Measurements from ENCODE around the gene TC2N.
A peak's percentile ranks its signal among the peaks of the same experiment; 100 is the strongest.
"Not testable (repeated sequence)": the region's sequence is repeated elsewhere in the genome, so short reads cannot be mapped to it uniquely, and the experiment has no call there.

TC2N gene

DNA sequence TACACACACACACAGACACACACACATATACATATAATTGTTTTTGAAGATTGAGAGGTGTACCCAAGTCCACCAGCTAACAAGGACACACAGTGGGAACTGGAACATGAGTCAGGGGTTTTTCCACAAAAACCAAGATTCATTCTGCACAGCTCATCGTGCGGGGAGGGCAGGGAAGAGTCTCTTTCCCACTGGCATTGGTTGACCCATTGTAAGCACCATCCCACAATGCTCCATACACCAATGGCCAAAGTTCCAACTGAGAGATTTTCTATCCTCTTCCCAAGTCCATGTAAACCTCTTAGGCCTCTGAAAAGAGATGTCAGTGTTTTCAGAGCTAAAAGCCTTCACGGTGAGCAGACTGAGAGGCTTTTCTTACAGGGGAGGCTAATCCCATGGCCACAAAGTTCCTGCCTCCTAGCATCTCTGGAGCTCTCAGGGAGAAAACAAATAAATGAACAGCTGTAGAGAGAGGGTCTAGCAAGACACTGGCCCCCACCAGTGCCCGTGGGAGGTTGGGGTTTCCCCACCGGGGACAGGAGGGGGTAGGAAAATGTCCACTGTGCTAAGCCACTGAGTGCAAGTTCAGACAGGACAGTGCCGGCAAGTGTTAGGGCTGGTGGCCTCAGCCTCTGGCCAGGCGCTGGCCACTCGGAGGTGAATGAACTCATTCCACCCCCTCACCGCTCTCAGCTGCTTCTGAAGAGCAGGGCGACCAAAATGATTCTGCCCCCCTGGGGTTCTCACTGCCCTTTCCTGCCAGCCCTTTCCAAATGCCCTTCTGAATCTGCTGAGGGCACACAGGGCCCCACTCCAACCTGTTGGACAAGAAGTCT, 21.5 kb upstream of the TC2N start:
- no peak for DNase-seq

DNA sequence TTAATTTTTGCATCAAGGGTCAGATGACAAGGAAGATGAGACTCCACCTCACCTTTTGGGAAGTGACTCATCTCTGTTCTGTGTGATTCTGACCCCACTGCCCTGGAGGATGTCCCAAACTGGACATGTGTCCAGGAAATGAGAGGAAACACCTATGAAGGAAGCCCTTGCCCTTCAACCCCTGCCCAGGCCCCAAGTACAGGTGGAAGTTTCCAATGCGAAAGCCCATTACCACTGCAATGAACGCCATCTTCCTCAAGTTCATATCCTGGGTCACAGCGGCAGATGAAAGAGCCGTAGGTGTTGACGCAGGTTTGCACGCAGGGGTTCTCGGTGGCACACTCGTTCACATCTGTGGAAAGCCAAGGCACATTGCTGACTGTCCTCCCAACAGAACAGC, 19.6 kb upstream of the TC2N start:
- DNase-seq = no peak

DNA sequence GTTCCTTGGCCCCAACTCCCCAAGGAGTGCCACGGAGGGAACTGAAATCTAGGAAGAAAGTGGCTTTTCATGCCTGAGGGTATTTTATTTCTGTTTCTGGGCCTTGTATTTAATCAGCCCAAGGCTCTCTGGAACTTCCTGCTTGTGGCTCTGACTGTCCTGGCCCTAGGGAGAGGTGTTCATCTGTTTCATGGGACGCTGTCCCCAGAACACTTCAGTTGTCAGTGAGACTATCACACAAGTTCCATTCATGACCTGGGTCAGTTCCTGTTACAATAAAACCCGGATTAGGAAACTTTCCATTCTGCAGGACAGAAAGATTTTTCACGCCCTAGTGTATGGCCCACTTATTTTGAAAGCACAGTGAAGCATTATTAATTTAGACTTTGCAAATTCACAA, 18.5 kb upstream of the TC2N start:
- DNase-seq = no peak

DNA sequence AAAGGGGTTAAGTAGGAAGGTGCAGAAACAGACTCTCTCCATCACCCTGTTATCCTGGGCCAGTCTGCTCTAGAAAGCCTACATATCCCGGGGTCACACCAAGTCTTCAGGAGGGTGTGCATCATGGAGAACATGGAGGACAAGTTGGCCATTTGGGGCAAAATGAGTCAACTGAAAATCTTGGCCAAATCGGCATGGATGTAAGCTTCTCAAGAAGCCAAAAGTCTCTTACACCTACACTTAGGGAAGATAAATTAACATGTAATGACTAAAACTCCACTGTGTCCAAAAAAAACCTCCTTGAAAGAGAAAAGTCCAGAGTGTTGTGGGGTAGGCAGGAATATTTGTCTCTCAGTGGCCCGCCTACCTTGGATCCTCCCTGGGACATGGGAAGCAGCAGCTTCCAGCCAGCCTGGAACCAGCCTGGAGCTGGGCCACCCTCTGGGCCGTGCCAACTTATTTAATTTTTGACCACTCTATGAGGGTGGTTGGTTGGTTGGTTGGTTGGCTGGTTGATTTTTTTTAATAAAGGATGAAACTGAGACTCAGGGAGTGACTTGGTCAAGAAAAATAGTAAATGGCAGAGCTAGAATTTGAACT, 17.9 kb upstream of the TC2N start:
- no peak for DNase-seq

DNA sequence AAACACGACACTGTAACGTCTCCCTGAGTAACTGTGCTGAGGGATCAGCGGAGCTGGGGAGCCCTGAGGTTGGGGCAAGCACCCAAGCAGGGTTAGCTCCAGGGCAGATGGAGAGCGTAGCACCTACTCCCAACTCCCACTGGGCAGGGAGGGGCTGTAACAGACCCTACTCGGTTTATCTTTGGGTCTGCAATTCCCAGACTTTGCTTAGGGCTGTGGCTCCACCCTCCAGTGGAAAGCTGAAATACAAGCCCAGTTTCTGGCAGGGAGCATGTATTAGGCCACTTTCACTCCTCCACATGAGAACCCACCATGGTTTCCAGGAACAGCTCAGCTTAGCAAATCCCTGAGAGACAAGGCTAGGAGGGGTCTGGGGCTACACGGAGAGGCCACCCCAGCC, 17.3 kb upstream of the TC2N start:
- no peak for DNase-seq

DNA sequence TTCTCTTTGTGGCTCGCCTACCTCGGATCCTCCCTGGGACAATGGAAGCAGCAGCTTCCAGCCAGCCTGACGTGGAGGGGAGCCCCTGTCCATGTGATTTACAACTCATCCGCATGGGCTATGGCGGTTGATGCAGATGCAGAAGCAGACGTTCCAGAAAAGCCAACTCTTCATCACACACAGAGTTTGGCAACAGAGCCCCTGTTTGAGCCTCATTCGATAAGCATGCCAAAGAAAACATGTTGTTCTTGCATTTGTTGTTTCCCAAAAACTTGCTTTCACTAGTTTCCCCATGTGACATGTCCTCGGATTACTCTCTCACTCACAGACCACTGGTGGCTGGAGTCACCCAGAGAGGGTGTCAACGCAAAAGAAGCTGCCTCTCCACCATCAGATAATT, 16.4 kb upstream of the TC2N start:
- no peak for DNase-seq

DNA sequence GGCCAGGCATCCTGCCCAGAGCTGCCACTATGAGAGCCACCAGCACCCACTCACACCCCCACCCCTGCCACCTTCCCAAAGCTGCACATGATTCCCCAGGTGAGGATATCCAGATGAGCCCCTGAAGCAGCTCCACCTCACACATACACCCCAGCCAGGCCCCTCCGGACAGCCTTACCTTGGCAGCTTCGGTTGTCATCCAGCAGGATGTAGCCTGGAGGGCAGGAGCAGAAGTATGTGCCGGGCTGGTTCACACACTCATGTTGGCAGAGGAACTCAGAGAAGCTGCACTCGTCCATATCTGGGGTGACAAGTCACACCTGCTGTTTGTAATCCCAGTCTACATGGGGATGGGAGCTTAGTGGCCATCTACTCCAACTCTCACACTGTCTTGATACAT, 15.4 kb upstream of the TC2N start:
- no peak for DNase-seq

DNA sequence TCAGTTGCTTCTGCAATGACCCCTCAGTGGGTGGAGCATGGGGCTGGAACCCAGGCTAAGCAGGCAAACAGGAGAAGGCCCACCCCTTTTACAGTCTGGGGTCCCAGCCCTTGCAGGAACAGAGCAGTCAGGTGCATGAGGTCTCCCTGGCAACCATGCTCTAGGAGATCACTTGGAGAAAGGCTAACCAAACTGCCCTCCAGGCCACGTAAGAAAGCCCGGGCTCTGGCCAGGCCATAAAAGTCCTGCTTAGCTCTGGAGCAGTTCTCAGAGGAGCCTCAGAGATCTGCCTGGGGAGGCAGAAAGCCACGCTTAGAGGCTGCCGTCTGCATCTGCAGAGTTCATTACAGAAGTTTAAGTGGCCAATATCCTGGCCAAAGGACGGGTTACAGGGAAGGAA, 15.0 kb upstream of the TC2N start:
- no peak for DNase-seq

DNA sequence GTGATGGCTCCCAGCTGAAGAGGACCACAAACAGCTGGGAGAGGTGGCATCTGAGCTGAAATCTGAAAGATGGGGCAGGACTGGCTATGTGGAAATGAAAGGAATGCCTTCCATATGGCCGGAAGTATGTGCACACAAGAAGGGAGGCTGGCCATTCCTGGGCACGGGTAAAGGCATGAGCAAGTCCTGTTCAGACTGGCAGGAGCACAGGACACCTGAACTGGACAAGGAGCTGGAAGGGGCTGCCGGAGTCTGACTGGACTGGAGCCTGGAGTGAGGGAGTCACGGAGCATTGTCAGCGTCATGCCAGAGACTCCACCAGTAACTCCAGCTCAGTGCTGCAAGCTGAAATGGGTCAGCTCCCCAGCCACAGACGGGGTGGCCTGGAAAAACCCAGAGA, 11.9 kb upstream of the TC2N start:
- no peak for DNase-seq

DNA sequence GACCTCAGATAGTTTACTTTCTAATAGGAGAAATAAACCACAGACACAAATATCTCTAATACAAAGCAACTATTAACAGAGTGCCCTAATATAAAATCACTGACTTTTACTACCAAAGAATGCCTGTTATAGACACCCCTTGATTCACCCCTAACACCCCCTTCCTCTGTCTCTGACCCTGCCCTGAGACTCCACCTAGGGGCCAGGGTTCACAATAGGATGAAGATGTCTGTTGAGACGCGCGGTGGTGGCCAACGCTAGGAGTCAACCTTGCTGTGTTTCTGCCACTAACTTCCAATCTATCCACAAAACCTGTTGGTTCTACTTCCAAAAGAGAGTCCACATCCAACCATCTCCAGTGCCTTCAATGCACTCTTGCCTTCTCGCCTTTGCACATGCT, 10.9 kb upstream of the TC2N start:
- no peak for DNase-seq

DNA sequence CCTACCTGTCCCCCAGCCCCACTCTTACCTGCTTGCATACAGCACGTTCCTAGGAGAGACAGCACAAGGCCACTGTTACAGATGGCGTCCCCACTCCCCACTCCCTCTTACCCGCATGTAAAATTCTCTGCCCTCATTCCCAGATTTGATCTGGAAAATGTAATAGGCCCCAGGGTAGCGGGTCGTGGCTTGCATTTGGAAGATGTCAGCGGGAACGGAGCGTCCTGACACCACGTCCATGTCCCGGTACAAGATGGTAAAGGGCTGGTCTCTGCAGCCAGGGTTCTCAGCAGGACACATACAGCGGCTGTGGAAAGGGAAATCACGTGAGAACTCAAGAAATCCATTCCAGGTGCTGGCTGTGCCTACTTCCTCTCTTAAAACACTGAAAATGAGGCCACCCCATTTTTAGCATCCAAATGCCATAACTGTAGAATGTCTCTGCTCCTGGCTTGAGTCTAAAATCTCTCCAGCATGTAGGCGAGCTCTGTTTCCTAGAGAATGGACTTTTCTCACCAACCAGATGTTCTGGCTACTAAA, 10.1 kb upstream of the TC2N start:
- no peak for DNase-seq

DNA sequence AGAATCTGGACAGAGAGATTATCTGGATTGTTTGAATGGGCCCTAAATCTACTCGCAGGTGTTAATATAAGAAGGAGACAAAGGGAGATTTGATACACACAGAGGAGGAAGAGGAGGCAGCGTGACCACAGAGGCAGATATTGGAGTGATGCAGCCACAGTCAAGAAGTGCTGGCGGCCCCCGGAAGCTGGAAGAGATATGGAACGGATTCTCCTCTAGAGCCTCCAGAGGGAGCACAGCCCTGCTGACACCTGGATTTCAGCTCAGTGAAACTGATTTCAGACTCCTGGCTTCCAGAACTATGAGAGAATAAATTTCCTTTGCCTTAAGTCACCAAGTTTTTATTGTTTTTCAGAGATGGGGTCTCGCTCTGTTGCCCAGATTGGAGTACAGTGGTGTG, 9.2 kb upstream of the TC2N start:
- DNase-seq = no peak

DNA sequence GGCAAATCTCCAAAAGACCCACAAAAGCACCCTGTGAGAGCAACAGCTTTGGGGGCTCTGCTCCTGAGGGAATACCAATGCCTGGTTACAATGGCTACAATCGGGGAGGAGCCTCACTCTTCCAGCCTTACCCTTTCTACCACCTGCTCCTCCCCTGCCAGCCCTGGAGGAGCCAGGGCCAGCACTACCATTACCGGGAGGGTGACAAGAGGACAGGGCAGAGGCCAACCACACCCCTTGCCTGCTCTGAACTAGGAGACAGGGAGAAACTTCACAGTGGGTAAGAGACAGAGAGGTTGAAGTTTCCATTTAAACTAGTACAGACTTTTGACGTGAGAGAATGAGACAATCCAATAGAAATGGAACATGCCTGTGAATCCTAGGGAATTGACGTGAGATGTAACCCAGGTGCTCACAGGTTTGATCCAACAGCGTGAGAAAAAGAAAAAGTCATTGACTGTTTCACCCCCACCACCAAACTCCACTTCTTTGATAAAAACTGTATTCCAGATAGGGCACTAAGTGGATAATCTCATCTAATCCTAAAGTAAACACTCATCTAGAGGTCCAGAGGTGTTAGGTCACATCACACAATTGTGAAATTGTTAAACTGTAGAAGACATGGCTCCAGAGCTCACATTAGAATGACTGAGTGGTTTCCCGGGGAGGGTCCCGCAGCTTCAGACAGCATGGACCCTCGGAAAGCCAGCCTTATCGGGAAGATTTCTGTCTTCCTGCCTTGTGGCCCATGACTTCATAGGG, 8.4 kb upstream of the TC2N start:
- DNase-seq = no peak

DNA sequence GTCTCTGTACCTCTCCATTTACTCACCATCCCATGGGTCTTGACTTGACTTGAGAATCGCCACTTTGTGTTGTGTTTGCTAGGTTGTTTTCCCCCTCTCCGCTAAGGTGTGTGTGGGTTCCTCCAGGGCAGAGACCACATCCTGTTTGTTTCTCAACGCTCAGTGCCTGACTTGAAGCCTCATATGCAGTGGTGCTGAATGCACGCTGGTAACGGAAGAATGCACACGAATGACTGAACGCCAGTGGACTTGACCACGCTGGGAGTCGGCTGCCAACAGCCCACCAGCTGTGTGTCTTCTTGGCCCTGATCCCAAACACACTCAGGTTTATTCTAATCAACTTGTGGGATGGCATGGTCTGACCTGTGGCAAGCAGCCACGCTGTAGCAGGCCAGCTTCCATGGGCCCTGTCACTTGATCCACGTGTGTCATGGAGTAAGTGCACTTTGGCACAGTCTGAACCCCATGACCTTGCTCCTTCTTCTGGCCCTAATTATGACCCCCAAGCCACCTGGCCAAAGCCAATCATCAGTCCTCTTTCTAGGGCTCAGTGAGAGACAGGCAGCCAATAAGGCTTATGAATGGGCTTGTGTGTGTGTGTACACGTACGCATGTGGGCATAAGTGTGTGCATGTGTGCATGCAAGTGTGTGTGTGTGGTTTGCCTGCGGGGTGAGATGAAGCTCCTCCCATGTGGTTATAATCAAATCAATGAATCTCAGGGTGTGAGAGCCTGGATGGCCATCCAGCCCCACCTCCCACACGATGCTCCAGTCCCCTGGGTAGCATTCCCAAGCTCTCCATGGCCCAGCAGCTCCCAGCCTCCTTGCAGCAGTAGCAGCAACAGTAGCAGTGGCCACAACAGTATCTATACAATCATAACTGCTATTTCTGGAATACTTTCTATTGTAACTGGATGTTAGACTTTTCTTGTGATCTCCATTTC, 6.4 kb upstream of the TC2N start:
- peak in 1 of 2 donors; percentile 49 for DNase-seq

DNA sequence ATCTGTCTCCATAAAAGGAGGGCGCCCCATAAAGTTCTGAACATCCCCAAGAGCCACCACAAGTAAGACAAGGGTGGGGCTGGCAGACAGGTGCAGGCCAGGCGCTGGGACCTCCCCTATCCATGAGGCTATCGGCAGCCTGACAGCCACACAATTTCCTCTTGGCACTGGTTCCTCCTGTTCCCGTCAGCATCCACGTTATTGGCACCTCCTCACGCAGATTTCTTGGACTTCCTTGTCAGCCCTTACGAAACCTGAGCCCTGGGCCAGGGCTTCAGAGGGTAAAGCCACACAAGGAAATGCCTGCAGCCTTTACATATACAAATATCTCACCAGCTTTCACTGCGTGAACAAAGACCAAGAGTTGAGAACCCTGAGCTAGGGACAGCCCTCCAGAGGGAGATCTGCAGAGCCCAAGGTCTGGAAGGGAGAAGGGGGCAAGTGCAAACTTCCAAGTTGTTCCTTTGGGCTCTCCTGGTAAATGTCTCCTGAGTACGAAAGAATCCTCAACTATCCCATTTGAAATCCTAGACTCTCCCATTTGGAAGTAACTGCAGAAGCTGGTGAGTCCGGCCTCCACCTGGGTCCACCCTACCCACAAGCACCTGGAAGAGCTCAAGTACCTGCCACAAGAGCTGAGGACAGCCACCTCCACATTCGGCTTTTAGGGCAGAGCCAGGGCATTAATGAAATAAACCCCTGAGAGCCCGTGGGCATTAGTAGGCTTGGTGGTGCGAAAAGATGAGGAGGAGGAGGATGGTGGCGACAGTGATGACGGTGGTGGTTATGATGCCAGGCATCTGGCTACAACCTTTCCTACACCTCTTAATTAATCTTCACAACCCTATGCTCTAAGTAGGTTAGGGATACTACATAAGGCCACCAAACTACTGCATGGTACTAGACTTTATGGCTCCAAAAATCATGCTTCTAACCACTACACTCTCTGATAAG, 5.5 kb upstream of the TC2N start:
- no peak for DNase-seq

DNA sequence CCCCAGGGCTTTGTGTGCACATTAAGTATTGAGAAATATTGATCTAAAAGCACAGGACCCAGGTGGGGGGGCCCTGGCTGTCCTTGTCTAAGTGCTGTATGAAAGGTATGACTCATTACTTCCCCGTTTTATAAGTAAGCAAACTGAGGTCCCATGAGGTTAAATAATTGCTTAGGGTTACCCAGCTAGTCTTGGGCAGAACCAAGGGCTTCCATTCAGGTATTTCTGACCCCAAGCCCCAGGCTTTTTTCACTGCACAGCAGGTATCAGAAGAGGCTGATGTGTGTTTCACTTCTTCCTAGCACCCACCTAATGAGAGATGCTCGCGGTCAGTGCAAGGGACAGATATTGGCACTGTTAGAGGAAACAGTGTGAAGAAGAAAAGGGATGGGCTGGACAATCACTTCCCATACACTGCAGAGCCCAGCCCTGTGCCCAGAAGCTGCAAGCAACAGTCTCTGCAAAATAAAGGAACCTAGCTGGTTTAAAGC, 4.7 kb upstream of the TC2N start:
- no peak for DNase-seq

DNA sequence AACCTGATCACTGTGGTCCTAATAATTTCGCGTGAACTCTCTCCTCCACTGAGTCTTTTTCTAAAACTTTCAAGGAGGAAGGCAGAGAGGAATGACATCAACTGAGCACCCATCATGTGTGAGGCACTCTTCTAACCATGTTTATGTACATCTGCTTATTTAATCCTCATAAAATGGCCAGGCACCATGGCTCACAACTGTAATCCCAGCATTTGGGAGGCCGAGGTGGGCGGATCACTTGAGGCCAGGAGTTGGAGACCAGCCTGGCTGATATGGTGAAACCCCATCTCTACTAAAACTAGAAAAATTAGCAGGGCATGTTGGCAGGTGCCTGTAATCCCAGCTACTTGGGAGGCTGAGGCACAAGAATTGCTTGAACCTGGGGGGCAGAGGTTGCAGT, 4.1 kb upstream of the TC2N start:
- not testable (repeated sequence) for DNase-seq

DNA sequence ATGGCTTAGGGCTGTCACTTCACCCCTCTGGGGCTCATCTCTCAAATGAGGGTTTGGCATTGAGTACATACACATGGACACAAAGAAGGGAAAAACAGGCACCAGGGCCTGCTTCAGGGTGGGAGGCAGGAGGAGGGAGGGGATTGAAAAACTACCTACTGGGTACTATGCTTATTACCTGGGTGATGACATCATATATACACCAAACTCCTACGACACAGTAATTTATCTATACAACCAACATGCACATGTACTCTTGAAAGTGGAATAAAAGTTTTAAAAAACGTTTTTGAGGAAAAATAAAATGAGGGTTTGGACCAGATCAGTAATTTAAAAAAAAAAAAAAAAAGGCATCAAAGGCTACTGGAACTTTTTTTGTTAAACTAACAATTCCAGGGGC, 3.6 kb upstream of the TC2N start:
- no peak for DNase-seq

DNA sequence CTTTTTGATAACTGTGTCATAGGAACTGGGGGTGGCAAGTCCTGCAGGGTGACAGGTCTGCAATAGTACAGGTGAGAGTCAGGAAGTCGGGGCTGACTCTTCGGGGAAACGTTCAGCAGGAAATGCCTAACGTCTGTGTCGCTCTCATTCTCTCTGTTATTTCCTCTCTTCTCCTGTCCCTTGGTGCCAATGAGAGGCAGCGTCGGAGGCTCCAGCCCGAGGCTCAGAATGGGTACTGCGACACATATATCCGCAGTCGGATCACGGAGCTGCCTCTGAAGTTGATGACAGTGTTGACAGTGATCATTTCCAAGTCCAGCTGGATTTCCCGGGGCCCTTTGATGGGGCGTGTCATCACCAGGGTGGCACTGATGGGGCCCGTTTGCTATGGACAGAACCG, 2.7 kb upstream of the TC2N start:
- no peak for DNase-seq

DNA sequence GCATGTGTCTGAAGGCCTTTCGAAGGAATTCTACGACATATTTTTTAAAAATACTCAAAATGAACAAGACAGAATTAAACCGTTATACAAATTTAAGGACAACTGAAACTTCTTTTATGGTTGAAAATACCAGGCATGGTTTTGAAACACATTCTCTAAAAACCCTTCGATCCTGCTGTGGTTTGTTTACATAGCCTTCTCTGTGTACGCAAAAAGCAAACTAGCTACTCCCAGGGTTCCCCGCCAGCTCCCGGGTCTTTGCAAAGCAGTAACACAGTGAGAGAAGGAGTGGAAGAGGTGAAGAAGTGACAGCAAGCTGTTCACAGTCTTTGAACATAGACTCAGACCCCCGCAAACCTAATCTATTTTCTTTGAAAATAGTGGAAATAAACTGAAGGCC, 2.2 kb upstream of the TC2N start:
- no peak for DNase-seq
